ENCODE measurements around the gene NDE1.
"Not testable (repeated sequence)": the region's sequence is repeated elsewhere in the genome, so short reads cannot be mapped to it uniquely, and the experiment has no call there.

NDE1 gene

DNA sequence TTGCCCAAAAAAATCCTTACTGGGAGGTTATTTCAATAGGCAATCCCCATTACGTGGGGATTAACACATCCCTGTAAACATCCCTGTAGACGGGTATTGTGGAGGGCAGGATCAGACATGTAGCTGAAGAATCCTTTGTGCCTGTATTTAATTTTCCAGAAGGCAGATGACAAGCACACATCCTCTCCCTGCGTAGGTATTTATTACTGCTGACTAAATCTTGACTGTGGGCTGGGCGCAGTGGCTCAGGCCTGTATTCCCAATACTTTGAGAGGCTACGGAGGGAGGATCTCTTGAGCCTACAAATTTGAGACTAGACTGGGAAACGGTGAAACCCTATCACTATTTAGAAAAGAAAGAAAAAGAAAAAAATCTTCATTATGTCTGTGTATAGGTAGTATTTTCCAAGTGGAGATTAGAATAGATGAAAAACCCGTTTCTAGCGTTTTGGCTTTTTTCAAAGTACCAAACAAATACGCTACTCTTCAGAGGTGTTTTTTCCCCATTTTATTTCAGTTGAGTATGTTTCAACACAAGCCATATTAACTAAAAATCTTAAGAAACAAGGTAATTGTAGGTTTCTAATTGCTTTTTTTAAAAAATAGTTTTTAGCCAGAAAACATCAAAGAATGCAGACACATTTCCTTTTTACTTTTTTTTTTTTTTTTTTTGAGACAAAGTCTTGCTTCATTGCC lies 5.6 kb upstream of the NDE1 start:
- peaks cover 7 to 31% of the 10 kb centered on the region in 2 donors for H3K4me1 ChIP-seq (ENCODE audit: control insufficient read depth in 1 of 2, insufficient read depth in 2 of 2, low read length in 2 of 2)
- no peaks in the 10 kb centered on the region for H3K27me3 ChIP-seq (ENCODE audit: low read depth, low read length)
- peak overlapping the region in 1 of 2 donors; percentile 97 for H3K4me3 ChIP-seq (ENCODE audit: low read depth in 1 of 2, low read length in 2 of 2)
- H3K27ac ChIP-seq (ENCODE audit: low read length): no peak overlapping the region
- no peaks in the 10 kb centered on the region for H3K36me3 ChIP-seq (ENCODE audit: control insufficient read depth in 1 of 2, insufficient read depth in 2 of 2, low read length in 2 of 2)
- no peaks in the 10 kb centered on the region for H3K9me3 ChIP-seq (ENCODE audit: control insufficient read depth in 1 of 2, low read length in 2 of 2)

DNA sequence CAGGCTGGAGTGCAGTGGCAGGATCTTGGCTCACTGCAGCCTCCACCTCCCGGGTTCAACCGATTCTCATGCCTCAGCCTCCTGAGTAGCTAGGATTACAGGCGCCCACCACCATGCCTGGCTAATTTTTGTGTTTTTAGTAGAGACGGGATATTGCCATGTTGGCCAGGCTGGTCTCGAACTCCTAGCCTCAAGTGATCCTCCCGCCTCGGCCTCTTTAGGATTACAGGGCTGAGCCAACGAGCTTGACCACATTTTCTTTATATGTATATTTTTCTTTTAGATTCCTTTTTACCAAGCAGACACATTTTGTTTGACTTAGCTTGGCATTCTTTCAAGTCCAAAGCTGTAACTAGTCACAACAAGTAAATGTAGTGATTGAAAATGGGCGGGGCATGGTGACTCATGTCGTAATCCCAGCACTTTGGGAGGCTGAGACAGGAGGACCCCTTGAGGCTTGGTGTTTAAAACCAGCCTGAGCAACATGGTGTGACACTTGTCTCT lies 5.0 kb upstream of the NDE1 start:
- H3K4me3 ChIP-seq (ENCODE audit: low read depth in 1 of 2, low read length in 2 of 2); H3K9me3 ChIP-seq (ENCODE audit: control insufficient read depth in 1 of 2, low read length in 2 of 2); H3K27me3 ChIP-seq (ENCODE audit: low read depth, low read length); H3K27ac ChIP-seq (ENCODE audit: low read length); H3K36me3 ChIP-seq (ENCODE audit: control insufficient read depth in 1 of 2, insufficient read depth in 2 of 2, low read length in 2 of 2): not testable (repeated sequence)
- H3K4me1 ChIP-seq (ENCODE audit: control insufficient read depth in 1 of 2, insufficient read depth in 2 of 2, low read length in 2 of 2): peaks cover 7 to 35% of the 10 kb centered on the region in 2 donors

DNA sequence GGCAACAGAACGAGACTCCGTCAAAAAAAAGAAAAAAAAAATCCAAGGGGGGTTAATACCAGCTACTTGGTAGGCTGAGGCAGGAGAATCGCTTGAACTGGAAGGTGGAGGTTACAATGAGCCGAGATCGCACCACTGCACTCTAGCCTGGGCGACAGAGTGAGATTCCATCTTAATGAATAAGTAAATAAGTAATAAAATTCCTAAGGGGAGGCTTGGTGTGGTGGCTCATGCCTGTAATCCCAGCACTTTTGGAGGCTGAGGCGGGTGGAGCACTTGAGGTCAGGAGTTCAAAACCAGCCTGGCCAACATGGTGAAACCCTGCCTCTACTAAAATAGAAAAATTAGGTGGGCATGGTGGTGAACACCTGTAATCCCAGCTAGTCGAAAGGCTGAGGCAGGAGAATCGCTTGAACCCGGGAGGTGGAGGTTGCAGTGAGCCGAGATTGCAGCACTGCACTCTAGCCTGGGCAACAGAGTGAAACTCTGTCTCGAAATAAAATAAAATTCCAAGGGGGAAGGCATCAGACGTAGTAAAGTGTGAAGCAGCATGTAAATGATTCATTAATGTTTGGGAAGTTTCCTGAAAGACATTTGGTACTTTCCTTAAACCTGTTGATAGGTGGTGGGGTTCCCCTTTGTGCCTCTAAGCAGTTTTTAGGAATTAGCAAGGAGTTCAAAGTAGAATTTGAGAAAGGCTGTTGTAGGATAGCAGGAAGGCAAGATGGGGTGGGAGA lies 3.3 kb upstream of the NDE1 start:
- not testable (repeated sequence) for H3K4me3 ChIP-seq (ENCODE audit: low read depth in 1 of 2, low read length in 2 of 2); H3K9me3 ChIP-seq (ENCODE audit: control insufficient read depth in 1 of 2, low read length in 2 of 2); H3K27me3 ChIP-seq (ENCODE audit: low read depth, low read length); H3K27ac ChIP-seq (ENCODE audit: low read length); H3K36me3 ChIP-seq (ENCODE audit: control insufficient read depth in 1 of 2, insufficient read depth in 2 of 2, low read length in 2 of 2)
- H3K4me1 ChIP-seq (ENCODE audit: control insufficient read depth in 1 of 2, insufficient read depth in 2 of 2, low read length in 2 of 2): peaks cover 3 to 26% of the 10 kb centered on the region in 2 donors

DNA sequence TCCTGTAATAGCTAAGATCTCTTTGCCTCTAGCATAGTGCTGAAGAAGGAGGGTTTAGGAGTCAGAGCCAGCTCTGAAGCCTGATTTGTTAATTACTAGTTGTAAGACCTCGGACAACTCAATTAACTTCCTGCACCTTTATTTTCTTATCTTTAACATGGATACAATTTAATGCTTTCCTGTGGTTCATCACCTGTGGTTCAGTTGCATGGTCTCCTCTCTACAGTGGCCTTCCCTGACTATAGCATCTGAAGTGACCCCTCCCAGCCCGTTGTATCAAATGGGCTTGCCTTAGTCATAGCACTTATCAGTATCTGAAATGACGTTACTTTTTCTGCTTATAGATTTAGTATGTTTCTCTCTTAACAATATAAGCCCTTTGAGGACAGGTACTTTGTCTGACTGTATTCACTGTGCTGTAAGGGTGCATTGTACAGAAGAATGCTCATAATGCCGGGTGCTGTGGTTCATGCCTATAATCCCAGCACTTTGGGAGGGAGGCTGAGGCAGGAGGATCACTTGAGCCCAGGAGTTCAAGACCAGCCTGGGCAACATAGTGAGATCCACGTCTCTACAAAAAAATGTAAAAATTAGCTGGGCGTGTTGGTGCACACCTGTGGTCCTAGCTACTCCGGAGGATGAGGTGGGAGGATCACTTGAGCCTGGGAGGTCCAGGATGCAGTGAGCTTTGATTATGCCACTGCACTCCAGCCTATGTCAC lies 2.6 kb upstream of the NDE1 start:
- Histone ChIP-seq H3K36me3 (ENCODE audit: control insufficient read depth in 1 of 2, insufficient read depth in 2 of 2, low read length in 2 of 2) (no peaks in the 10 kb centered on the region), H3K9me3 (ENCODE audit: control insufficient read depth in 1 of 2, low read length in 2 of 2) (no peaks in the 10 kb centered on the region), H3K4me3 (ENCODE audit: low read depth in 1 of 2, low read length in 2 of 2) (no peak overlapping the region), H3K27me3 (ENCODE audit: low read depth, low read length) (no peaks in the 10 kb centered on the region), H3K27ac (ENCODE audit: low read length) (no peak overlapping the region), H3K4me1 (ENCODE audit: control insufficient read depth in 1 of 2, insufficient read depth in 2 of 2, low read length in 2 of 2) (peaks cover 0 to 27% of the 10 kb centered on the region in 2 donors)

DNA sequence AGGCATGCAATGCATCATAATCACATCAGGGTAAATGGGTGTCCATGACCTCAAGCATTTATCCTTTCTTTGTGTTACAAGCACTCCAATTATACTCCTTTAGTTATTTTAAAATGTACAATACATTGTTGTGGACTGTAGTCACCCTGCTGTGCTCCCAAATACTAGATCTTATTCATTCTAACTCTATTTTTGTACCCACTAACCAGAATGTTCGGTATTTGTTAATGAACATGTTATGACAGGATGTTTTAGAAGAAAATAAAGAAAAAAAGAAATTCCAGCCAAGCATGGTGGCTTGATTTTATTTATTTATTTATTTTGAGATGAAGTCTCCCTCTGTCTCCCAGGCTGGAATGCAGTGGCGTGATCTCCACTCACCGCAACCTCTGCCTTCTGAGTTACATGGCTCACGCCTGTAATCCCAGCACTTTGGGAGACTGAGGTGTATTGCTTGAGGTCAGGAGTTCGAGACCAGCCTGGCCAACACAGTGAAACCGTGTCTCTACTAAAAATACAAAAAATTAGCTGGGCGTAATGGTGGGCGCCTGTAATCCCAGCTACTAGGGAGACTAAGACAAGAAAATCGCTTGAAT lies 1.8 kb upstream of the NDE1 start:
- Histone ChIP-seq H3K27ac (ENCODE audit: low read length) (no peak overlapping the region), H3K9me3 (ENCODE audit: control insufficient read depth in 1 of 2, low read length in 2 of 2) (no peaks in the 10 kb centered on the region), H3K36me3 (ENCODE audit: control insufficient read depth in 1 of 2, insufficient read depth in 2 of 2, low read length in 2 of 2) (no peaks in the 10 kb centered on the region), H3K4me1 (ENCODE audit: control insufficient read depth in 1 of 2, insufficient read depth in 2 of 2, low read length in 2 of 2) (peaks cover 0 to 35% of the 10 kb centered on the region in 2 donors), H3K4me3 (ENCODE audit: low read depth in 1 of 2, low read length in 2 of 2) (no peak overlapping the region), H3K27me3 (ENCODE audit: low read depth, low read length) (no peaks in the 10 kb centered on the region)

DNA sequence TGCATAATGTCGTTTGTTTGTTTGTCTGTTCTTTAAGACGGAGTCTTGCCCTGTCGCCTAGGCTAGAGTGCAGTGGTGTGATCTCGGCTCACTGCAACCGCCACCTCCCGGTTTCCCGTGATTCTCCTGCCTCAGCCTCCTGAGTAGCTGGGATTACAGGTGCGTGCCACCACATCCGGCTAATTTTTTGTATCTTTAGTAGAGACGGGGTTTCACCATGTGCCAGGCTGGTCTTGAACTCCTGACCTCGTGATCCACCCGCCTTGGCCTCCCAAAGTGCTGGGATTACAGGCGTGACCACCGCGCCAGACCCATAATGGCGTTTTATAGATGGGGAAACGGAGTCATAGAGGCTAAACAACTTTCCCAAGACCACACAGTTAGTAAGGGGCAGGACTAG lies 734 bp upstream of the NDE1 start:
- not testable (repeated sequence) for H3K36me3 ChIP-seq (ENCODE audit: control insufficient read depth in 1 of 2, insufficient read depth in 2 of 2, low read length in 2 of 2); H3K27me3 ChIP-seq (ENCODE audit: low read depth, low read length); H3K9me3 ChIP-seq (ENCODE audit: control insufficient read depth in 1 of 2, low read length in 2 of 2)
- Histone ChIP-seq H3K27ac (ENCODE audit: low read length) (peak overlapping the region; percentile 13), H3K4me3 (ENCODE audit: low read depth in 1 of 2, low read length in 2 of 2) (peak overlapping the region; percentile 48 to 84), H3K4me1 (ENCODE audit: control insufficient read depth in 1 of 2, insufficient read depth in 2 of 2, low read length in 2 of 2) (peaks cover 2 to 40% of the 10 kb centered on the region in 2 donors)

DNA sequence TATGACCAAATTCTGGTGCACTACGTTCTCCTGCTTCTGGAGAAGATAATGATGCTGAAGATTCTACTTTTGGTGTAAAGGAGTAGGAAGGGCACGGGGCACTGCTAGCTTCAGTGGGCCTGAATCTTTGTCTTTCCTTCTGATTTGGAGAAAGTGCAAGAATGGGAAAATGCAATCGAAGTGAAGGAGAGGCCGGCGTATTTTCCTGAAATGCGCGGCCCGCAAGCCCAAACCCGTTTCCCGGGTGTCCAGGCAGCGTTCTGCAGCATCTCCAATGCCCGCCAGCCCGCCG lies 372 bp upstream of the NDE1 start:
- Histone ChIP-seq H3K9me3 (ENCODE audit: control insufficient read depth in 1 of 2, low read length in 2 of 2) (no peaks in the 10 kb centered on the region), H3K4me3 (ENCODE audit: low read depth in 1 of 2, low read length in 2 of 2) (peak overlapping the region; percentile 48 to 84), H3K27ac (ENCODE audit: low read length) (peak overlapping the region; percentile 13), H3K4me1 (ENCODE audit: control insufficient read depth in 1 of 2, insufficient read depth in 2 of 2, low read length in 2 of 2) (peaks cover 2 to 43% of the 10 kb centered on the region in 2 donors), H3K36me3 (ENCODE audit: control insufficient read depth in 1 of 2, insufficient read depth in 2 of 2, low read length in 2 of 2) (no peaks in the 10 kb centered on the region), H3K27me3 (ENCODE audit: low read depth, low read length) (no peaks in the 10 kb centered on the region)

DNA sequence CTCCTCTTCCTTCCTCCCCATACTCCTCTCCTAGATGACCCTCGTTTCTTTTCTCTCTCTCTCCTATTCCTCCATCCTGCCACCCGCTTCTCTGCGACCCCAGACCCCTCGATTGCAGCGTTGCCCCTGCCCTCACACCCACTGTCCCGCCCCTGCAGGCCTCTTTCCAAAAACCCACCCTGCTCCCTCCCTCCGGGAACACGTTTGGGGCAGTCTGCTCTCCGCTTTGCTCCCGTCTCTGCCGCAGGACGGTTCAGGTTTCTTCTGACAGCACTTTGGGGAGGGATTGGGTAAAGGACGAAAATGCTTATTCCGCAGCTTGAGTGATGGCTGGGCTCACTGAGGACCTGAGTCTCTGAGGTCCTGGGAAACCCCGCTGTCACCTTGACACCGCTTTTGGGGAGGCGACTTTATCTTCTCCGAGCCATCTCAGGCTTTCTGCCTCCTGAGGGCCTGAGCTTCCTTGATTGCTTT lies 690 bp downstream of the NDE1 start:
- H3K9me3 ChIP-seq (ENCODE audit: control insufficient read depth in 1 of 2, low read length in 2 of 2): no peaks in the 10 kb centered on the region
- no peaks in the 10 kb centered on the region for H3K36me3 ChIP-seq (ENCODE audit: control insufficient read depth in 1 of 2, insufficient read depth in 2 of 2, low read length in 2 of 2)
- H3K4me1 ChIP-seq (ENCODE audit: control insufficient read depth in 1 of 2, insufficient read depth in 2 of 2, low read length in 2 of 2): peaks cover 2 to 48% of the 10 kb centered on the region in 2 donors
- no peaks in the 10 kb centered on the region for H3K27me3 ChIP-seq (ENCODE audit: low read depth, low read length)
- H3K27ac ChIP-seq (ENCODE audit: low read length): peak overlapping the region; percentile 87
- peak overlapping the region; percentile 82 to 84 for H3K4me3 ChIP-seq (ENCODE audit: low read depth in 1 of 2, low read length in 2 of 2)

DNA sequence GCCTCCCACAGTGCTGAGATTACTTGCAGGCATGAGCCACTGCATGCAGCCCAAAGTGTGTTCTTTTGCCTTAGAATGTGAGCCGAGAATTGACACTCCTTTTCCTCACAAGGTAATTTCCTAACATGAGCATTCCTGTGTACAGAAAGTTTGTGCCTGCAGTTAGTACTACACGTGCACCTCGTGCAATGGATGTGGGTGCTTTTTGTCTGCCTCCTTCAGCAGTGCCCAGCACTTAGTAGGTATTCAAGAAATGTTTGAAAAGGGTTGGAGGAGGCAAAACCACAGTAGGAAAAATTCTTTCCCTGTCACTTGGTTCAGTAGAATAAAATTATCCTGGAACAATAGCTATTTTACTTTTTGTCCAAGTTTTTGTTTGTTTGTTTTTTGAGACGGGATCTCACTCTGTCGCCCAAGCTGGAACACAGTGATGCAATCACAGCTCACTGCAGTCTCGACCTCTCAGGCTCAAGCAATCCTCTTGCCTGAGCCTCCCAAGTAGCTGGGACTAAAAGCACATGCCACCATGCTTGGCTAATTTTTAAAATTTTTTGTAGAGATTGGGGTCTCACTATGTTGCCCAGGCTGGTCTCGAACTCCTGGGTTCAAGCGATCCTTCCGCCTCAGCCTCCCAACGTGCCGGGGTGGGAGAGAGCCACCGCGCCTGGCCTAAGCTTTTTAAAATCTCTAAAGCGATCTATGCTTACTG lies 2.4 kb downstream of the NDE1 start:
- Histone ChIP-seq H3K9me3 (ENCODE audit: control insufficient read depth in 1 of 2, low read length in 2 of 2) (no peaks in the 10 kb centered on the region), H3K27me3 (ENCODE audit: low read depth, low read length) (no peaks in the 10 kb centered on the region), H3K27ac (ENCODE audit: low read length) (no peak overlapping the region), H3K4me1 (ENCODE audit: control insufficient read depth in 1 of 2, insufficient read depth in 2 of 2, low read length in 2 of 2) (peaks cover 2 to 48% of the 10 kb centered on the region in 2 donors), H3K36me3 (ENCODE audit: control insufficient read depth in 1 of 2, insufficient read depth in 2 of 2, low read length in 2 of 2) (no peaks in the 10 kb centered on the region), H3K4me3 (ENCODE audit: low read depth in 1 of 2, low read length in 2 of 2) (no peak overlapping the region)

DNA sequence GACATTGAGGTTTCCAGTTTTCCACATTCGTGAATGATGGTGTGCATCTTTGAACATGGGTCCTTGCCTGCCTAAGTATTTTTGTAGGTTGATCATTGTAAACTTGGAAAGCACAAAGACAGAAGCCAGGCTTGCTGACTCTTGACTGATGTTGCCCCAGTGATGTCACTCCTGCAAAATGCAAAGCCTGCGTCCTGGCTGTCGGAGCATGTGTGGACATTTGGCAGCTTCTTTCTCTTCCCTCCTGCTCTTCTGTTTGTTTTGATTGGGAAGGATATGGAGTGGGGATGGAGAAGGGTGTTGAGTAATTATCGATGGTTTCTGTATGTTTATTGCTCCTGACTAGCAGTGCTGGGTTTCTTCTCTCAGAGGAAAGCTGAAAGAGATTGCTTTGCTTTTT lies 3.2 kb downstream of the NDE1 start:
- peaks cover 2 to 48% of the 10 kb centered on the region in 2 donors for H3K4me1 ChIP-seq (ENCODE audit: control insufficient read depth in 1 of 2, insufficient read depth in 2 of 2, low read length in 2 of 2)
- H3K27me3 ChIP-seq (ENCODE audit: low read depth, low read length): no peaks in the 10 kb centered on the region
- H3K4me3 ChIP-seq (ENCODE audit: low read depth in 1 of 2, low read length in 2 of 2): no peak overlapping the region
- no peaks in the 10 kb centered on the region for H3K36me3 ChIP-seq (ENCODE audit: control insufficient read depth in 1 of 2, insufficient read depth in 2 of 2, low read length in 2 of 2)
- H3K9me3 ChIP-seq (ENCODE audit: control insufficient read depth in 1 of 2, low read length in 2 of 2): no peaks in the 10 kb centered on the region
- H3K27ac ChIP-seq (ENCODE audit: low read length): no peak overlapping the region
